Right renal pelvis (tissue), 4 donors: ENCODE data around the gene FCN1. TPM values are rescaled to one million over a fixed set of nuclear protein-coding genes. Genes with fewer than 3 reads are reported as not detected.

ENCODE experiments used
- DNase-seq, 4 donors: peaks; one replicate each; pipeline ENCODE4 v3.0.0-alpha.2; 2013; ENCODE audit warnings: low read depth in 4 of 4, low spot score in 3 of 4, missing footprints in 1 of 4
- polyA plus RNA-seq, 4 donors: library from polyadenylated mRNA; unstranded; fragments of 120-200 nt; gene quantifications; one replicate each; pipeline ENCODE4 v1.2.1, GENCODE V29; 2013; ENCODE audit not compliant: insufficient read length in 4 of 4

FCN1 gene
- polyA plus RNA-seq, 4 donors, result 1.8 to 3.2 (median 2.7) TPM

DNA sequence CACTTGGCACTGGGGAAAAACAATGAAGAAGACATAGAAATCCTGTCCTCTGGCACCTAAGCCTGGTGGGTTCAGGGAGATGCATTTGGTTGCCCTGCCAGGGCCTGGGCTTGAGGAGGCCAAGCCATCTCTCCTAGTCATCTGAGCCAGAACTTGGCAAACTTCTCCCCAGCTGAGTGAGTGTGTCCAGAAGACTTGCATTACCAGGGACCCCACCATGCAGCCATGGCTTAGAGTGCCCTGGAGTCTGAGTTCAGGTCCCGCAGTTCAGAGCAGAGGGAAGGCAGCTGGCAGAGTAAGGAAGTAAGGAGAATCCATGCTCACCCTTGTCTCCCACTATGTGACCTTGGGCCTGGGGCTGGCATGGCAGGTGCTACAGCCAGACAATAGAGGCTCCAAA, 37.4 kb upstream of the FCN1 start:
- no peak for DNase-seq

DNA sequence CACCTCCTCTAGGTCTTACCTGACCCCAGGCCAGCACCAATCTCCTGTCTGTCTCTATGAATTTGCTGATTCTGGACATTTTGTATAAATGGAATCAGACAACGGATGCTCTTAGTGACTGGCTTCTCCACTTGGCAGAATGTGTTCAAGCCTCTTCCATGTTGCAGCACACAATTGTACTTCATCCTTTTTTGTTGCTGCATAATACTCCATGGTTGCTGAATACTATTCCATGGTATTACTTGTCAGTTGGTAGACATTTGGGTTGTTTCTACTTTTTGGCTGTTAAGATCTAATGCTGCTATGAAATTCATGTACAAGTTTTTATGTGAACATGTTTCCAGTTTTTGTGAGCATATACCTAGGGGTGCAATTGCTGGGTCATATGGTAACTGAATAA, 34.3 kb upstream of the FCN1 start:
- DNase-seq, result no peak

DNA sequence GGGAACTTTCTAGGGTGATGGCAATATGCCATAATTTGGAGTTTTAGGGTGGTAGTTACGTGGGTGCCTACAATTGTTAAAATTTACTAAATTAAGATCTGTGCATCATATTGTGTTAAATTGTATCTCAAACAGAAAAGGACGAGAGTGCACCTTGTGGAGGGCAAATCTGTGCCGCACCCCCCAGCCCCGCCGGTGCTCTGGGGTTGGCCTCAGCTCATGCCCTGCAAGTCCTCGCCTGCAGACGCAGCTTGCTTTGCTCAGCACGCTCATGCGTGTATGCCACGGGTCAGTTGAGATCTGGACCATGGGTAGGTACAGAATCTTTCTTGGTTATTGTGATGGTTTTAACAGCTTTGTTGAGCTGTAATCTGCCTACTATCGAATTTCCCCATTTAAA, 33.7 kb upstream of the FCN1 start:
- no peak for DNase-seq

DNA sequence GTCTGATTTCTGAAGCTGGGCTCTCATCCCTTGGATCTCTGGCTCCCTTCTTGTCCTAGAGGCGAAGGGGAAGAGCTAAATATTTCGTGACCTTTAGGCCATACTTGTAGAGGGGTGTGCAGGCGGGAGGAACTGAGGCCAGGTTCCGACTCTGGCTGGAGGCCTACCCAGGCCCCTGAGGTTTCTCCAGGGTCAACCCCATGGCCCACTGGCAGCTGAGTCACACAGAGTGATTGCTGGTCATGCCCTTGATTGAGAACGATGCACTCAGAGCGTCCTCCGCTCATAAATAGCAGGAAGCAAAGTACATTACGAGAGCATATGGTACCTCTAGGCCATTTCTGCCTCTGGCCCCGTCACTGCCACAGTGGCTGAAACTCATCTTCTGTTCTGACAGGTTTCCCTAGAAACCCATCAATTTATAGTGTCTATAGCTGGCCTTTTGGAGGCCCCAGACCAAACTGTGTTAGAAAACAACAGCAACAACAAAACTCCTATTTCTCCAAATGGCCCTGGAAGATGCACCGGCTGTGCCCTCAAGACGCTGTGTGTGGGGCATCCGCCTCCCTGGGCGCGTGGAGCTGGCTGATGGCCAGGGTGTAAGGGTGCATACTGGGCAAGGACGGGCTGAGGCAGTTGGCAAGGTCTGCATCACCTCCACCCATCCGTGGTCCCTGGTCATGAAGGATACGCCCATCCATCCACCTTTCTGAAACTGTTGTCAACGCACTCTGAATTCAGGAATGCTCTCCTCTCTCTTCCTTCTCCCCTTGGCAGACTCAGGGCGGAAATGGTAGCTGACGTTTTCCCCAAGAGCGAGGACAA, 32.9 kb upstream of the FCN1 start:
- no peak for DNase-seq

DNA sequence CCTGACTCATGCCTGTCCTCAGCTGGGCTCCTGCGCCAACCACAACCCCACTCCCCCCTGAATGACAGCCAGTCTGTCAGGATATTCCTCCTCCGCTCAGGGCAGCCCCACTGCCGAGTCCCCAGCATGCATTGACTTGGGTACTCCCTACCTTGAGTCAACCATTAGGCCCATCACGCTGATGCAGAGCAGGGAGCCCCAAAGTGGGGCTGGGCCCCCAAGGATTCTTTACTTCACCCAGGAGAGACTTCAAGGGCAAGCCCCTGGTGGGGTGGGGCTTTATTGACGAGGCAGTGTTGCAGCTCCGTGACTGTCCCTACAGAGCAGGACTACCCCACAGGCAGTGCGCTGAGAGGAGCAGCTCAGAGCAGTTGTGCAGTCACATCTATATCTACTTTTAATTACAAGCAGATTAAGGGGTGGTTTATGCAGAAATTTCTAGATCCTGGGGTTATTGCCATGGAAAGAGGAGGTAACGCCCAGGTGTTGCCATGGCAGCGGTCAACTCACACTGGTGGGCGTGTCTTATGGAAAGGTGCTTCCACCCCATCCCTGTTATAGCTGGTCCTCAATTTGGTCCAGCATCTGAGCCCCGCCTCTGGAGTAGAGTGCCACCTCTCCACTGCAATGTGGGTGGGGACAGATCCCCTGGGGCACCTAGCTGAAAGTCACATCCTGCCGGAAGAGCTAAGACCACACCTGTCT, 32.1 kb upstream of the FCN1 start:
- no peak for DNase-seq

DNA sequence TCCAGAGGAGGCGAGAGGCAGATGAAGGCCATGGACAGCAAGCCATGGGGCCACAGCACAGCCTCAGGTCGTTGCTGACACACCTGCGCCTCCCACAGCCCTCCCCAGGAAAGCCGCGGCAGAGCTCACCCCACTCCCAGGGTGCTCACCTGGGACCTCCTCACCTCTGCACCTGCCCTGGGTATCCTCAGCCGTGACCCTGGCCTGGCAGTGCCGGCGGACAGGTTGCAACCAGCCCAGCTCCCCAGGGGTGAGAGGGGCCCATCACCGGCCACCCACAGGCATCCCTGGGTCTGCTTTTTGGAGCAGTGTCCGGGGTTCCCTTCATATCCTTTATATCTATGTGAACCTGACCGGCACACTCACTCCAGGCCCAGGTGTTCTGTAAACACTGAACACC, 30.4 kb upstream of the FCN1 start:
- DNase-seq, result no peak

DNA sequence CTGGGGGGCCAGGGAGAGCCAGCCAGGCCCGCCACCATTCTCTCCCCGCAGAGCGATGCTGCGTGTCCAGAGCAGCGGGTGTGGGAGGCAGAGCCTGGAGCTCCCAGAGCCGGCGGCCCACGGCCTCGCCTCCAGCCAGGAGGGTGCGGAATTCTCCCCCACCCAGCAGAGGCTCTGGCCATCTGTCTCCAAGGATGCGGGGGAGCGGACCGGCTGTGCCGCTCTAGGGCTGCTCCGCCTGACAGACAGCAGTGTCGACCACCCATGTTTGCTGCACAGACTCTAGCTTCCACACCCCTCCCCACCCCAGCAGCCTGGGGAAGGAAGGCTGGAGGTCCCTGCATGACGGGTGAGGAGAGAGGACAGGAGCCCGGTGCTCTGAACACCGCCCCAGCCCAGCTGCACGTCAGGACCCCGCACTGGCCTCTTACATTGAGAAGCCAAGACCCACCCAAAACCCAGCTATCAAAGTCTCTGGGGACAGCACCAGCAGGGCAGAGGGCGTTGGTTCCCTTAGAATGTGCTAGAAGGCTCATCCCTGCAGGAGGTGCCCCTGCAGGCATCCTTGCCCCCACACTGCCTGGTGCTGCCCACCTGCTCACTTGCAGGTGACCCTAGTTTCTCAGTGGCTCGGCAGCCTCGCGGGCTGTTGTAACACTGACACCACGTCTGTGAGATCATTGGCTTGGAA, 29.7 kb upstream of the FCN1 start:
- DNase-seq, result no peak

DNA sequence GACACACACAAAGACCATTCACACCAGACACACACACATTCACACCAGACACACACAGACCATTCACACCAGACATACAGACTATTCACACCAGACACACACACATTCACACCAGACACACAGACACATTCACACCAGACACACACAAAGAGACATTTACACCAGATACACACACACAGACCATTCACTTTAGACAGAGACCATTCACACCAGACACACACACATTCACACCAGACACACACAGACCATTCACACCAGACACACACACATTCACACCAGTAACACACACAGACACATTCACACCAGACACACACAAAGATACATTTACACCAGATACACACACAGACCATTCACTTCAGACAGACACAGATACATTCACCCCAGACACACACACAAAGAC, 29.0 kb upstream of the FCN1 start:
- no peak for DNase-seq

DNA sequence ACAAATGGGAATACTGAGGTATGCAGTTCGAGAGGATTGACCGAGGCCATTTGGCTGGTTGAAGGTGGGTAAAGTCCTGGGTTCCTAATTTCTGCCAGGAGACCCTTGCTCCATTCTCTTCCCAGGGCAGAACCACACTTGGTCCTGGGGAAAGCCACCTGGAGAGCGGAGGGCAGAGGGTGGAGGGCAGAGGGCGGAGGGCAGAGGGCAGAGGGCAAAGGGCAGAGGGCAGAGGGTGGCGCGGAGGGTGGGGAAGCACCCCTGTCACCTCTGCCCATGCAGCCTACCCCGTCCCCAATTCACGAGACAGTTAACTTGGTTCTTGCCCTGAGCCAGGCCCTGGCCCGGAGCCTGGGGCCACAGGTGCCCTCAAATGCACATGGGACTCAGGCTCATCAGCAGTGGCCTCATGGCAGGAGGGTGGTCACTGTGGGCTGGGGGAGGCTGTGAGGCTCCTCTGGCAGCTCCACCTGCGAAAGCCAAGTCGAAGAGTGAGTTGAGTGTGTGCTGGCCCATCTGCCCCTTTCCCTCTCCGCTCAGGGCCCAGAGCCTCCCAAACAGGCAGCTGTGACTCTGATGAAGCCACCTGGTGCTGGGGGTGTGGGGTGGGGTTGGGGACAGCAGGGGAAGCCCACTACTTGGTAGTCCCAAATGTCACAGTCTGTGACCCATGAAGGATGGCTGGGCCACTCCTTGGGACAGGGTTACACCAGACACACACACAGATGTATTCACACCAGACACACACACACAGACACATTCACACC, 28.0 kb upstream of the FCN1 start:
- DNase-seq, result no peak

DNA sequence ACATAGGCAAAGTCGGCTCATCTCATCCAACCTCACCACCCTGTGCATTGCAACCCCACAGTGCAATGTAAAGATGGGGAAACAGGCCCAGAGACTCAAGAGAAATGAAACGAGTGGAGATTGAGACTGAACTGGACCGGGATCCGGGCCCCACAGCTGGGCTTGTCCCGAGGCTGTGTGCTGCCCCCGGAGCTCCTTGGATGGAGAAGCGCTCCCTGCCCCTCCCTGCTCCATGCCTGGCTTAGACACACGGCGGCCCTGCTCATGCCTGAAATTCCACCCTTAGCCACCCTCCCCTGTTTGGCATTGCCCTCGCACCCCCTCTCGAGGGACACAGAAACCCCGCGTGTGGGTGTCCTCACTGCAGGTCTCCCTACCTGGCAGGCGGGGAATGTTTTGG, 27.2 kb upstream of the FCN1 start:
- DNase-seq, result no peak

DNA sequence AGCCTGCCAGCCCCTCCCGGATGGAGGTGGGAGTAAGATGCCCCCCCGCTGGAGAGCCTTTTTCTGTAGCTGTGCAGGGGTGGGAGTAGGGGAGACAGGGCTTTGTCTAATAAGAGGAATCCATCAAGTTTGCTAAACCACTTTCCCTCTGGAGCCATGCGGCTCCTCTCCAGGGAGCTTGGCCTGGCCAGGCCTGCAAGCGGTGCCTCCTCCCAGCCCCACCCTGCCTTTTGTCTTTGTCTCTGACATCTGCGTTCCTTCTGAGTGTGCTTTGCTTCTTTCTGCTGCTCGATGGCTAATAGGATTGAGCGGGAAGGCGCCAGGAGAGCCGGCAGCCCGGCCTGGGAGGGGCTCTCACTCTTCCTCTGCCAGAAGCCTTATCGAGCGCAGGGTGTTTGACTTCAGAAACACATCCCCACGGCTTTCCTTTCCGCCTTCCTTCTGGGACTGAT, 26.7 kb upstream of the FCN1 start:
- no peak for DNase-seq

DNA sequence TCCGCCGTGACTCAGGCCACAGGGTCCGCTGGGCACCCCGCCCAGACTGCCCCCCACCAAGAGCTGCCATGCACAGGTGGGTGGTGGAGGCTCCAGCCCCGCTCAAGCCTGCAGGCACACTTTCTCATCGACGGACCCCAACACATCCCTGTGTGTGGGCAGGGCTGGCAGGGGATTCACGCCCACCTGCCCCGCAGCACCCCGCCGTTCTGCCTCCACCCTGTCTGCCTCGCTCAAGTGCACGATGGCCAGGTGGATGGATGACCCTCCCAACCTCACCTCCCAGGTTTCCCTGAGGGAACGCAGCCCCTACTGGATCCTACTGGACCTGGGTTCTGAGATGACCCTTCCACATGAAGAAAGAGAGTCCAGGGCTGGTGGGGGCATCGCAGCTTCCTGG, 26.1 kb upstream of the FCN1 start:
- DNase-seq, result no peak

DNA sequence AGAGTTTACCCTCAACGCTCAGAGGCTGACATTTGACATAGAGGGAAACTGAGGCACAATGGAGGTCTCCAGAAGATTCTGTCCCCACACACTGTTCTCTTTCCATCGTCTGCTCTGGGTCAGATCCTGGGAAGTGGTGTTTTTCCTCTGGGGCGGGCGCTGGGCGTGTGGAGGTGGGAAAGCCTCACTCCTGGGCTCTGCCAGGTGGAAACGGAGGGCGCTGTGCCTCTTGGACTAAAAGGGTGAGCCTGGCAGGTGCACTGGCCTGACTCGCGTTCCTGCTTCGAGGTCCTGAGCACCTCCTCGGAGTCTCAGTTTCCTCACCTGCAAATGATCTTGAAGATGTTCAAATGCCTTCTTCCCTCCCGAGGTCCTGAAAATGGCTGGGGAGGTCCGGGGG, 25.7 kb upstream of the FCN1 start:
- DNase-seq, result no peak

DNA sequence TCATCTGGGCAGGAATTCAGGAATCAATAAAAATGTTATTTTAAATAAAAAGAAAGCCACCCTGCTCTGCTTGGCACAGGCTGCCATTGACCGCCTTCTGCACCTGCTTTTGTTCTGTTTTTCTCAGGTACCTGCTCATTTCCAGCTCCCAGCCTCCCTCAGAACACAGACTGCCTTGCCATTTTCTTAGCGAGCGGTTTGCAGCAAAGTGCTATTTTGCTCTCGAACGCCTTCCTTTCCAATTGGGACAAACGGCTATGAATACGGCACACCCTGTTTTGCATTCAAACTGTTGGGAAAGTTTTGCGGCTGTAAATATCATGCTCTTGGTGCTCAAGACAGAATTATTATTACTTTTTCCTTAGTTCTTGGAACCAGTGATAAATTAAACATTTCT, 25.1 kb upstream of the FCN1 start:
- no peak for DNase-seq

DNA sequence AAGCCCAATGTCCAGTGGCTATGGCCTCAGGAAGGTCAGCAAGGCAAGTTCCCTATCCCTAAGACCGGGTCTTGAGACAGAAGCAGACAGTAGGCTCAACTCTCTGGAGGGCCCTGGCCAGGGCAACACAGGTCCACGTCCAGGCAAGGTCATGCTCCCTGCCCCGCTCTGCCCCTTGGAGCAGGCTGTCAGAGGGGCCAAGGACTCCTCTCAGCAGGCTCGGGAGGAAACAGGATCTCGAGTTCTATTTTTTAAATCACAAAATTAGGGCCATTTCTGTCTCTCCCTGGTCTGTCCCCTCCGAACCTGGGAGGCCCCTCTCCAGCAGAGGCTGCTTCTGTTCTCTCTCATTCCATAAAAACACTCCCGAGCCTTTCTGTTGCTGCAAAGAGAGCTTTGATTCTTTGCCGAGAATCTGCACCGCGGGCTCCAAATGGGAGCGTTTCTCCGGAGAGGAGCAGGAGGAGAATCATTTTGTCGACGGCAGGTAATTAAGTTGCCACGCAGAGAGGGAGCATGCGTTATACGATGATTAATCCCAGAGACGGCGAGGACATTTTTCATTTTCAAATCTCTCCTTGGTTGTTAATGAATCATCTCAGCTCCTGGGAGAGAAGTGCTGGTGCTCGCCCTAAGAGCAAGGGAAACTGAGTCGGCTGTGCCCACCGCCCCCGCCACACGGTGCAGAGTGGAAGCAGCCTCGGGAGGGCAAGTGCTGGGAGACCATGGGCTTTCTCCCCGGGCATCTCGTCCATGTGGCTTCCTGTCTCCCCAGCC, 24.5 kb upstream of the FCN1 start:
- no peak for DNase-seq

DNA sequence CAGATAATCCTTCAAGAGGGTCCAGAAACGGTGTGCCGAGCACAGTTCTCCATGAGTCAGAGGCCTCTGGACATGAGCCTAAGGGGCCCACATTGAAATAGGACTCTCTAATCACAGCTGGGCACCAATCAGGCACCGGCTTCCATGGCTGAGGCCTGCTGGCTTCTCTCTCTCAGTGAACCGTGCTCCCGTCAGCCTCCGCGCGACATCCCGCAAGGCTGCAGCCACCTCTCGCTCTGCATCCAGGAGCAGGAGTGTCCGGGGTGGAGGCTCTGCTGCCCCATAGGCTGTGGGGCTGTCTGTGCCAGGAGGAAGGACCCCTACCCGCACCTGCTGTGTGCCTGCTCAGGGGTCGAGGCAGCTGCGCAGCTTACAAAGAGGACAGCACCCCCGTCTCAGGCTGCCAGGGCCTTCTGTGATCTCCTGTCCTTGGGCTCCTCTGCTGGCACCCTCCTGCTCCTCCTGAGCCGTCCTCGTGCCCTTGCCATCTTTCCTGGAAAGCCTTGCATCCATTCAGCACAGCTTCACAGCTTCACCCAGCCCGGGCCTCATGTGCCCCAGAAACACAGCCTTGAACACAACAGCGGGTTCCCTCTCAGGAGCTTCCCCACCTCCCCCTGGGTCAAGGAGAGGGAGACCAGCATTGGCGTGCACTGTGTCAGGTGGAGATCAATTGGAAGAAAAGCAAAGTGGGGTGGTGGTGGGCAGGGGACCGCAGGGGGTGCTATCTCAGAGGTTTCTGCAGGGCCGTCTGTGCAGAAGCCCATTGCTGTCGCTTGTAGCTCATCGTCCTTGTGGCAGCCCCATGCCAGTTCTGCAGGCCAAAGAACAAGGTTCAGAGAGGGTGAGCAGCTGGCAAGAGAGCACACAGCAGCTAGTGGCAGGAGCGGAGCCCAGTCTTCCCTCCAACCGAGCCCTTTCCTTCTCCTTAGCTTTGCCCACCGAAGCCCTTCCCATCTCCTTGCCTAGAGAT, 22.8 kb upstream of the FCN1 start:
- no peak for DNase-seq

DNA sequence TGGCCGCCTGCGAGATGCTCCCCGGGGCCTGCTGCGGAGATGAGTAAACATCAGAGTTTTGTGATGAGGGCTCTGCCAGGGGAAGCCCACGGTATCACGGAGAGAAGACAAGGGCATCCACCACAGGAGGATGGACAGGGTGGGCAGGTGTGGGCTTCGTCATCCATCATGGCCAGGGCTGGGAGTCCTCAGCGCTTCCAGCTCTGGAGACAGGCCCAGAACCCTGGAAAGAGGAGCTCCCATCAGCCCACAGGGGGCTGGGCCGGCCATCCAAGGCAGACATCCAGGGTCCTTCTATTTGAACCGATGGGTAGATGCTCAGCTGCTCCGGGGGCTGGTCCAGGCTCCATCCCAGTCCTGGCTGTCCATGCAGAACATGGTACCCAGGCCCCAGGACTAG, 22.1 kb upstream of the FCN1 start:
- DNase-seq, result no peak

DNA sequence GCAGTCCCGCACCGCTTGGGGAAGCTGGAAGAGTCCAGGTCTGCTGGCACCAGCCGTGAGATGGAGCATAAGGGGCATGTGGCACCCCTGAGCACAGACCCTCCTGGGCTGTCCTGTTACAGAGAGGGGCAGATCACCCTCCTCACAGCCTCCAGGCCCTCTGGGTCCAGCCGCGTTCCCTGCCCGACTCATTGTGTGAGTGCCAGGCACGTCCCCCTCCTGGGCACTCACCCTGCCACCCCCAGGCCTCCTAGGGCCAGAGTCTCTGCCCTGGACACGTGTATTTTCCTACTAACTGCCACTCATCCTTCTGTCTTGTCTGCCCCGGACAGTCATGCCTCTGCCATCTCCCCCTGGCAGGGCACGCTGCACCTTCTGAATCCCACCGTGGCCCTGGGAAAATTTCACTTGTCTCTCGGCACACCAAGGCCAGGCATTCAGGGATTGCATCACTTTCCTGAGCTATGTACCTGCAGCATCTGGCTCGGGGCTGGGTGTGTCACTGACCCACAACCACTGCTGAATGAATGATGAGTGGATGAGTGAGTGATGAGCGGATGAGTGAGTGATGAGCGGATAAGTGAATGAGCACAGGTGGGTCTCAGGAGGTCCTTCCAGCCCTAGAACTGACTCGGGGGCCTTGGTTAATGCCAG, 21.5 kb upstream of the FCN1 start:
- DNase-seq, result no peak
